HepG2 (cell line): ENCODE measurements around the gene RNF25. TPM values are rescaled to one million over a fixed set of nuclear protein-coding genes. Genes with fewer than 3 reads are reported as not detected.

ENCODE experiments used
- CENPT ChIP-seq: sonication (generic); formaldehyde crosslinking; IDR thresholded peaks from 2 replicates; pipeline ENCODE4 v1.8.0; 2022; ENCODE audit warnings: low read depth, mild to moderate bottlenecking, moderate library complexity, missing genetic modification reagents
- GTF2F1 ChIP-seq: fragments of 150-350 bp; IDR thresholded peaks from 2 replicates; pipeline ENCODE4 v1.6.1; 2014; ENCODE audit warnings: low read length
- KDM5B ChIP-seq: sonication (generic); formaldehyde crosslinking; IDR thresholded peaks from 2 replicates; pipeline ENCODE4 v1.4.0; 2020; ENCODE audit warnings: missing genetic modification reagents, mild to moderate bottlenecking, borderline replicate concordance
- MED1 ChIP-seq: sonication (generic); formaldehyde crosslinking; IDR thresholded peaks from 2 replicates; pipeline ENCODE4 v1.4.0; 2020; ENCODE audit warnings: missing genetic modification reagents
- ZFP1 ChIP-seq: IDR thresholded peaks from 2 replicates; pipeline ENCODE4 v1.6.1; 2016
- ZNF207 ChIP-seq: fragments of 450-650 bp; IDR thresholded peaks from 2 replicates; pipeline ENCODE4 v1.6.1; 2016; ENCODE audit warnings: antibody characterized with exemption, borderline replicate concordance
- ZNF276 ChIP-seq: sonication (generic); formaldehyde crosslinking; IDR thresholded peaks from 2 replicates; pipeline ENCODE4 v1.4.0; 2020; ENCODE audit warnings: mild to moderate bottlenecking, low read depth, missing genetic modification reagents
- ZNF367 ChIP-seq: sonication (generic); formaldehyde crosslinking; IDR thresholded peaks from 2 replicates; pipeline ENCODE4 v1.4.0; 2020; ENCODE audit warnings: missing genetic modification reagents, borderline replicate concordance
- ZNF513 ChIP-seq: sonication (generic); formaldehyde crosslinking; conservative IDR thresholded peaks from 2 replicates; pipeline ENCODE4 v1.5.0; 2020; ENCODE audit warnings: missing genetic modification reagents
- ZNF552 ChIP-seq: sonication (generic); formaldehyde crosslinking; IDR thresholded peaks from 2 replicates; pipeline ENCODE4 v1.9.0; 2022; ENCODE audit warnings: missing genetic modification reagents, mild to moderate bottlenecking, borderline replicate concordance
- polyA plus RNA-seq, 8 experiments: library from polyadenylated mRNA; depleted of rRNA in 3 of 8; stranded (reverse) in 7 of 8; unstranded in 1 of 8; fragments of >200 nt; fragmentation: Illumina TruSeq in 4 of 8; extraction: Trizol in 4 of 8; gene quantifications; 2 replicates each; pipeline versions ENCODE4 v1.2.1 to v1.2.3, GENCODE V29; 2011 to 2016; ENCODE audit warnings: low read depth in 4 of 8, missing spikeins in 1 of 8, mixed read lengths in 1 of 8; ENCODE audit not compliant: insufficient read depth in 1 of 8
- total RNA-seq, 5 experiments: library from RNA; depleted of rRNA; stranded (reverse); fragments of >200 nt; fragmentation: Illumina TruSeq; extraction: Trizol; gene quantifications; 2 replicates each; pipeline ENCODE4 v1.2.3, GENCODE V29; 2016; ENCODE audit warnings: low read depth in 1 of 5
- TF ChIP-seq, protein P1 (sequence below): sonication (generic); formaldehyde crosslinking; IDR thresholded peaks from 2 replicates; pipeline ENCODE4 v1.4.0; 2020; ENCODE audit warnings: missing genetic modification reagents, borderline replicate concordance
- TF ChIP-seq, protein P2 (sequence below): IDR thresholded peaks from 2 replicates; pipeline ENCODE4 v1.6.1; 2016; ENCODE audit warnings: low read depth, missing genetic modification reagents, missing compliant biosample characterization
- TF ChIP-seq, protein P3 (sequence below): sonication (generic); formaldehyde crosslinking; IDR thresholded peaks from 2 replicates; pipeline ENCODE4 v1.4.0; 2020; ENCODE audit warnings: missing genetic modification reagents

RNF25 gene
- total and polyA plus RNA-seq, 2 of the 13 experiments (the other 11 are each of a cell fraction or from before 2014, with no cell fraction given): 37.0 to 87.6 TPM

GRCh38 chr2:218671654-218672566 lies at the start of gene RNF25, which contains the start of gene STK36 (continued):
- TF ChIP-seq KDM5B (CRISPR knock-in tag) (peak; percentile 71), ZNF513 (no peak), GTF2F1 (no peak), ZNF207 (no peak), MED1 (CRISPR knock-in tag) (peak; percentile 55; the same call in 1 of the 2 replicates), ZNF276 (peak; percentile 69; the same call in 1 of the 2 replicates), ZNF552 (CRISPR knock-in tag) (no peak), CENPT (CRISPR knock-in tag) (no peak), ZFP1 (CRISPR knock-in tag) (peak; percentile 48; the same call in 1 of the 2 replicates), ZNF367 (CRISPR knock-in tag) (no peak)
- TF ChIP-seq, protein P1, sequence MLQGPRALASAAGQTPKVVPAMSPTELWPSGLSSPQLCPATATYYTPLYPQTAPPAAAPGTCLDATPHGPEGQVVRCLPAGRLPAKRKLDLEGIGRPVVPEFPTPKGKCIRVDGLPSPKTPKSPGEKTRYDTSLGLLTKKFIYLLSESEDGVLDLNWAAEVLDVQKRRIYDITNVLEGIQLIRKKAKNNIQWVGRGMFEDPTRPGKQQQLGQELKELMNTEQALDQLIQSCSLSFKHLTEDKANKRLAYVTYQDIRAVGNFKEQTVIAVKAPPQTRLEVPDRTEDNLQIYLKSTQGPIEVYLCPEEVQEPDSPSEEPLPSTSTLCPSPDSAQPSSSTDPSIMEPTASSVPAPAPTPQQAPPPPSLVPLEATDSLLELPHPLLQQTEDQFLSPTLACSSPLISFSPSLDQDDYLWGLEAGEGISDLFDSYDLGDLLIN (CRISPR knock-in tag): no peak
- TF ChIP-seq, protein P2, sequence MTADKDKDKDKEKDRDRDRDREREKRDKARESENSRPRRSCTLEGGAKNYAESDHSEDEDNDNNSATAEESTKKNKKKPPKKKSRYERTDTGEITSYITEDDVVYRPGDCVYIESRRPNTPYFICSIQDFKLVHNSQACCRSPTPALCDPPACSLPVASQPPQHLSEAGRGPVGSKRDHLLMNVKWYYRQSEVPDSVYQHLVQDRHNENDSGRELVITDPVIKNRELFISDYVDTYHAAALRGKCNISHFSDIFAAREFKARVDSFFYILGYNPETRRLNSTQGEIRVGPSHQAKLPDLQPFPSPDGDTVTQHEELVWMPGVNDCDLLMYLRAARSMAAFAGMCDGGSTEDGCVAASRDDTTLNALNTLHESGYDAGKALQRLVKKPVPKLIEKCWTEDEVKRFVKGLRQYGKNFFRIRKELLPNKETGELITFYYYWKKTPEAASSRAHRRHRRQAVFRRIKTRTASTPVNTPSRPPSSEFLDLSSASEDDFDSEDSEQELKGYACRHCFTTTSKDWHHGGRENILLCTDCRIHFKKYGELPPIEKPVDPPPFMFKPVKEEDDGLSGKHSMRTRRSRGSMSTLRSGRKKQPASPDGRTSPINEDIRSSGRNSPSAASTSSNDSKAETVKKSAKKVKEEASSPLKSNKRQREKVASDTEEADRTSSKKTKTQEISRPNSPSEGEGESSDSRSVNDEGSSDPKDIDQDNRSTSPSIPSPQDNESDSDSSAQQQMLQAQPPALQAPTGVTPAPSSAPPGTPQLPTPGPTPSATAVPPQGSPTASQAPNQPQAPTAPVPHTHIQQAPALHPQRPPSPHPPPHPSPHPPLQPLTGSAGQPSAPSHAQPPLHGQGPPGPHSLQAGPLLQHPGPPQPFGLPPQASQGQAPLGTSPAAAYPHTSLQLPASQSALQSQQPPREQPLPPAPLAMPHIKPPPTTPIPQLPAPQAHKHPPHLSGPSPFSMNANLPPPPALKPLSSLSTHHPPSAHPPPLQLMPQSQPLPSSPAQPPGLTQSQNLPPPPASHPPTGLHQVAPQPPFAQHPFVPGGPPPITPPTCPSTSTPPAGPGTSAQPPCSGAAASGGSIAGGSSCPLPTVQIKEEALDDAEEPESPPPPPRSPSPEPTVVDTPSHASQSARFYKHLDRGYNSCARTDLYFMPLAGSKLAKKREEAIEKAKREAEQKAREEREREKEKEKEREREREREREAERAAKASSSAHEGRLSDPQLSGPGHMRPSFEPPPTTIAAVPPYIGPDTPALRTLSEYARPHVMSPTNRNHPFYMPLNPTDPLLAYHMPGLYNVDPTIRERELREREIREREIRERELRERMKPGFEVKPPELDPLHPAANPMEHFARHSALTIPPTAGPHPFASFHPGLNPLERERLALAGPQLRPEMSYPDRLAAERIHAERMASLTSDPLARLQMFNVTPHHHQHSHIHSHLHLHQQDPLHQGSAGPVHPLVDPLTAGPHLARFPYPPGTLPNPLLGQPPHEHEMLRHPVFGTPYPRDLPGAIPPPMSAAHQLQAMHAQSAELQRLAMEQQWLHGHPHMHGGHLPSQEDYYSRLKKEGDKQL (CRISPR knock-in tag): no peak
- TF ChIP-seq, protein P3, sequence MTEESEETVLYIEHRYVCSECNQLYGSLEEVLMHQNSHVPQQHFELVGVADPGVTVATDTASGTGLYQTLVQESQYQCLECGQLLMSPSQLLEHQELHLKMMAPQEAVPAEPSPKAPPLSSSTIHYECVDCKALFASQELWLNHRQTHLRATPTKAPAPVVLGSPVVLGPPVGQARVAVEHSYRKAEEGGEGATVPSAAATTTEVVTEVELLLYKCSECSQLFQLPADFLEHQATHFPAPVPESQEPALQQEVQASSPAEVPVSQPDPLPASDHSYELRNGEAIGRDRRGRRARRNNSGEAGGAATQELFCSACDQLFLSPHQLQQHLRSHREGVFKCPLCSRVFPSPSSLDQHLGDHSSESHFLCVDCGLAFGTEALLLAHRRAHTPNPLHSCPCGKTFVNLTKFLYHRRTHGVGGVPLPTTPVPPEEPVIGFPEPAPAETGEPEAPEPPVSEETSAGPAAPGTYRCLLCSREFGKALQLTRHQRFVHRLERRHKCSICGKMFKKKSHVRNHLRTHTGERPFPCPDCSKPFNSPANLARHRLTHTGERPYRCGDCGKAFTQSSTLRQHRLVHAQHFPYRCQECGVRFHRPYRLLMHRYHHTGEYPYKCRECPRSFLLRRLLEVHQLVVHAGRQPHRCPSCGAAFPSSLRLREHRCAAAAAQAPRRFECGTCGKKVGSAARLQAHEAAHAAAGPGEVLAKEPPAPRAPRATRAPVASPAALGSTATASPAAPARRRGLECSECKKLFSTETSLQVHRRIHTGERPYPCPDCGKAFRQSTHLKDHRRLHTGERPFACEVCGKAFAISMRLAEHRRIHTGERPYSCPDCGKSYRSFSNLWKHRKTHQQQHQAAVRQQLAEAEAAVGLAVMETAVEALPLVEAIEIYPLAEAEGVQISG (CRISPR knock-in tag): peak; percentile 99
